SK-N-MC (cell line): ENCODE measurements around the gene ENG.

Experiments used
- DNase-seq: peaks from one replicate; pipeline ENCODE4 v3.0.0-alpha.2; 2011; ENCODE audit warnings: low read depth, low spot score
- H3K27ac ChIP-seq: fragments of 200-600 bp; sonication (generic); 2 replicates; pipeline ENCODE4 v1.5.1; 2016; ENCODE audit warnings: mixed run types
- H3K36me3 ChIP-seq: fragments of 200-600 bp; sonication (generic); 2 replicates; pipeline ENCODE4 v1.6.1; 2017; ENCODE audit warnings: antibody characterized with exemption, low read length, mixed read lengths; ENCODE audit not compliant: insufficient read depth
- H3K4me3 ChIP-seq: fragments of 200-600 bp; sonication (generic); 2 replicates; pipeline ENCODE4 v1.5.1; 2016
- H3K9ac ChIP-seq: fragments of 200-600 bp; sonication (generic); 2 replicates; pipeline ENCODE4 v1.8.0; 2017; ENCODE audit warnings: mixed run types, mixed read lengths; ENCODE audit not compliant: insufficient read length
- H3K9me3 ChIP-seq: fragments of 200-600 bp; sonication (generic); 2 replicates; pipeline ENCODE4 v1.6.1; 2017; ENCODE audit warnings: low read depth, mild to moderate bottlenecking, antibody characterized with exemption, low read length, moderate library complexity, mixed read lengths
- EZH2 ChIP-seq: fragments of 200-600 bp; sonication (generic); IDR thresholded peaks from one replicate; pipeline ENCODE4 v1.6.1; 2017; ENCODE audit warnings: antibody characterized with exemption
- FOXP2 ChIP-seq: optimal IDR thresholded peaks from 2 replicates; pipeline ENCODE3; 2011; ENCODE audit warnings: mild to moderate bottlenecking, moderate library complexity; ENCODE audit not compliant: insufficient read depth; ENCODE audit errors: extremely low read length, control extremely low read depth
- POLR2AphosphoS5 ChIP-seq: IDR thresholded peaks from 2 replicates; pipeline ENCODE4 v1.6.1; 2012; ENCODE audit warnings: mild to moderate bottlenecking, low read depth, low read length, borderline replicate concordance

The ENG gene

GRCh38 chr9:127816362-127816725 is 38.1 kb downstream of the ENG start:
- H3K36me3 ChIP-seq: peaks cover 20% of the 10 kb centered on the region; the same call in 1 of the 2 replicates
- H3K27ac ChIP-seq: no peak overlapping the region
- H3K9ac ChIP-seq: no peak overlapping the region

GRCh38 chr9:127815512-127816361 is 38.7 kb downstream of the ENG start:
- H3K27ac ChIP-seq: no peak overlapping the region
- no peak overlapping the region for H3K4me3 ChIP-seq
- H3K36me3 ChIP-seq: peaks cover 20% of the 10 kb centered on the region; the same call in 1 of the 2 replicates
- DNase-seq: no peak
- H3K9ac ChIP-seq: no peak overlapping the region
- TF ChIP-seq FOXP2 (no peak), POLR2AphosphoS5 (no peak), EZH2 (no peak)
- no peaks in the 10 kb centered on the region for H3K9me3 ChIP-seq

More at GRCh38 chr9:127816362-127816725, 38.1 kb downstream of the ENG start:
- no peak overlapping the region for H3K4me3 ChIP-seq
- no peaks in the 10 kb centered on the region for H3K9me3 ChIP-seq
- TF ChIP-seq FOXP2 (no peak), EZH2 (no peak)
- DNase-seq: no peak

- Histone ChIP-seq H3K36me3 (peaks cover 20% of the 10 kb centered on the region; the same call in 1 of the 2 replicates), H3K9me3 (no peaks in the 10 kb centered on the region), H3K4me3 (no peak overlapping the region), H3K27ac (no peak overlapping the region), H3K9ac (no peak overlapping the region)
- TF ChIP-seq FOXP2 (no peak), EZH2 (no peak), POLR2AphosphoS5 (no peak)
- DNase-seq: no peak
These were observed 39.6 kb downstream of the ENG start for GRCh38 chr9:127814619-127815511.

GRCh38 chr9:127813686-127814226 is 40.7 kb downstream of the ENG start:
- H3K9me3 ChIP-seq: no peaks in the 10 kb centered on the region
- peaks cover 22% of the 10 kb centered on the region; the same call in 1 of the 2 replicates for H3K36me3 ChIP-seq
- TF ChIP-seq EZH2 (no peak), FOXP2 (no peak), POLR2AphosphoS5 (no peak)
- H3K9ac ChIP-seq: no peak overlapping the region
- H3K27ac ChIP-seq: no peak overlapping the region
- H3K4me3 ChIP-seq: no peak overlapping the region
- no peak for DNase-seq

- no peak overlapping the region for H3K27ac ChIP-seq
- no peak for TF ChIP-seq POLR2AphosphoS5
- no peak for TF ChIP-seq EZH2
- no peak for TF ChIP-seq FOXP2
- DNase-seq: no peak
- peaks cover 27% of the 10 kb centered on the region; the same call in 1 of the 2 replicates for H3K36me3 ChIP-seq
- H3K9me3 ChIP-seq: no peaks in the 10 kb centered on the region
- H3K4me3 ChIP-seq: no peak overlapping the region
- no peak overlapping the region for H3K9ac ChIP-seq
These were observed 41.4 kb downstream of the ENG start for GRCh38 chr9:127812936-127813675.

GRCh38 chr9:127812011-127812410 is 42.4 kb downstream of the ENG start:
- H3K36me3 ChIP-seq: peaks cover 25% of the 10 kb centered on the region; the same call in 1 of the 2 replicates
- no peak overlapping the region for H3K9ac ChIP-seq
- DNase-seq: no peak
- H3K27ac ChIP-seq: 0 out of 2 replicates have a peak overlapping the region, but pooled peaks have one; percentile 1
- H3K4me3 ChIP-seq: no peak overlapping the region
- no peaks in the 10 kb centered on the region for H3K9me3 ChIP-seq
- no peak for TF ChIP-seq POLR2AphosphoS5
- TF ChIP-seq FOXP2: no peak
- TF ChIP-seq EZH2: no peak

- Histone ChIP-seq H3K9me3 (no peaks in the 10 kb centered on the region), H3K27ac (no peak overlapping the region), H3K4me3 (no peak overlapping the region)
These were observed 43.9 kb downstream of the ENG start for GRCh38 chr9:127810378-127811187.

More at GRCh38 chr9:127810378-127811187, 43.9 kb downstream of the ENG start:
- no peak for DNase-seq
- TF ChIP-seq POLR2AphosphoS5: no peak
- Histone ChIP-seq H3K9ac (no peak overlapping the region), H3K36me3 (peaks cover 24% of the 10 kb centered on the region; the same call in 1 of the 2 replicates)
